DMS153 treated with DMSO at 0.1 percent for 48 hours (cell line): ENCODE data around the gene TLL1.

Experiments
- DNase-seq: peaks from one replicate; lab custom pipeline; 2025; ENCODE audit not compliant: unreplicated experiment; lab: John Stamatoyannopoulos, UW

Gene TLL1

DNA sequence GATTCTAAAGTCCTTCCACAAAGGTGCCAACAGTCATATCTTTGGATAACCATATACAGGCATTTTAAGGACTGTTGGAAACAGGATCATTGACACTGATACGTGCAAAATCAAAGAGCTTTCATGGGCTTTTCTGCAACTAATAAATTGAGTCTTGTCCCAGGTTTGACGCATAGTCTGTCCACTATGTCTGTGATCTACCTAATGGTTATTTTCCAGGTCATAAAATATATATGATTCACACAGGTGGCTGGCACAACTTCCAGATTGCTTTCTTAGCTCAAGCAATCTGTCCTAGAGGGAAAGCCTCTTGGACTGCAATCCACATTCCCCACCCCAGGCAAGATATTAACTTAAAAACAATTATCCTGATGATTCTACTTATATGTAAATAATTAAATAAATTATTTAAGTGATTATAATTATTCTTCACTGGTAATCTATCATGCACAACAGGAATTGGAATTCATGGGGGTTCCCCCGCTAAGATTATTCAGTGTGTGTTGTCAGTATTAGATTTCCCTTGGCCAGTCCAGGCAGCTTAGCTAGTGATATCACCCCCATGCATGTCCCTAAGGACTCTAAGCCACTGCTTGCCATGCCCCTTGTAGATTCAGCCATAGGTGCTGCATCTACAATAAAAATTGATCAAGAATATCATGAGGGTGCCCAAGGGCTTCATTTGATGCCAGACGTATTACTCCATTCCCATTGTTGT, 97.8 kb downstream of the TLL1 start:
- no peak for DNase-seq

DNA sequence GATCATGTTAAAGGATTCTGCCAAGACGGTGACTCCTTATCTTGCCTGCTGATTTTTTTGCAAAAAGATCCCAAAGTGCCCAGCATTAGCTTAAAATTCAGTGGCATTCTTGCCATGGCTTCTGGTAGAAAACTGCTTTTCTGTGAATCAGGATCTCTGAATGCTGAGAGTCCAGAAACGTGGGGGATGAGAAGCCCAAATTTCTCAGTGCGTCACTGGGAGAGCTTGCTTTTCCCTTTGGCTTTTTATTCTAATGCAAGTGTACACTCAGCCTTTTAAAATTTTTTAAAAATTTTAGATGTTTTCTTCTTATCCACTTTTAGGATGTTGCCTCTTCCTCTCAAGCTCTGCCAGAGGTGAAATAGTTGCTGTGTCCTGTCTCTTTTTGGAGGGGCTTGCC, 98.4 kb downstream of the TLL1 start:
- DNase-seq = no peak

DNA sequence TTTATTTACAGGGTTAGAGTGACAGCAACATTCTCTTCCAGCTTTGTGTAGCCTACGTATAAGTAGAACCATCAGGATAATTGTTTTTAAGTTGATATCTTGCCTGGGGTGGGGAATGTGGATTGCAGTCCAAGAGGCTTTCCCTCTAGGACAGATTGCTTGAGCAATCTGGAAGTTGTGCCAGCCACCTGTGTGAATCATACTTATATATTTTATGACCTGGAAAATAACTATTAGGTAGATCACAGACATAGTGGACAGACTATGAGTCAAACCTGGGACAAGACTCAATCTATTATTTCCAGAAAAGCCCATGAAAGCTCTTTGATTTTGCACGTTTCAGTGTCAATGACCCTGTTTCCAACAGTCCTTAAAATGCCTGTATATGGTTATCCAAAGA, 98.9 kb downstream of the TLL1 start:
- DNase-seq = no peak

DNA sequence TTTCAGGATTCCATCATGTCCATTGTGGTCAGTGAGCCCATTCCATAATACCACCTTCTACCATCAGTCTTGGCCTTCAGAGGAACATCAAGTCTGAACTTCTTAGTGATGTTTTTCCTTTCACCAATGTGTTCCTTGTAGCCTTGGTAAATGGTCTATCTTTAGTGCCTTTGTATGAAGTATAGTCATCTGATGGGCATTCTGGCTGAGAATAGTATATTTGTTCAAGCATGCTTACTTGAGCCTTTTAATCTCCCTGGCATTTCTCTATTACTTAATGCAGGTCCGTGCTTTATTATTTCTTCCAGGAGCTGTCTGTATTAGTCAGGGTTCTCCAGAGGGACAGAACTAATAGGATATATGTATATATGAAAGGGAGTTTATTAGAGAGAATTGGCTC, 99.7 kb downstream of the TLL1 start:
- DNase-seq = no peak

DNA sequence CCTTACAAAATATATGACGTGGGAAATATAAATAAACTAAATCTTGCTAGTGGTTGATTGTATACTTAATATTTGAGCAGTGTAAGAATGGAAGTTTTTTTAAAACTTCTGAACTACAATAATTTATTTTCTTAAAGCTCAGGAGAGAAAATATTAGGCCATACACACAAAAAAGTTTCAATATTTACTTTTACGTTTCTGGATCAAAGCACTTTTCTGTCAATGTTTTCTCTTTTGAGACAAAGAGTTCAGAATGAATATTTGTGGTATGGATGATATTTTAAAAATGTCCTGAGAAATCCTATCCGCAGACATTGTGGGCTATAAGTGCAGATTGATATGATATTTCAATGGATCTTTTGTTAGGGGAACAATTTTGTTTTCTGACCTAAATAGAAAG, 109.9 kb downstream of the TLL1 start:
- no peak for DNase-seq

DNA sequence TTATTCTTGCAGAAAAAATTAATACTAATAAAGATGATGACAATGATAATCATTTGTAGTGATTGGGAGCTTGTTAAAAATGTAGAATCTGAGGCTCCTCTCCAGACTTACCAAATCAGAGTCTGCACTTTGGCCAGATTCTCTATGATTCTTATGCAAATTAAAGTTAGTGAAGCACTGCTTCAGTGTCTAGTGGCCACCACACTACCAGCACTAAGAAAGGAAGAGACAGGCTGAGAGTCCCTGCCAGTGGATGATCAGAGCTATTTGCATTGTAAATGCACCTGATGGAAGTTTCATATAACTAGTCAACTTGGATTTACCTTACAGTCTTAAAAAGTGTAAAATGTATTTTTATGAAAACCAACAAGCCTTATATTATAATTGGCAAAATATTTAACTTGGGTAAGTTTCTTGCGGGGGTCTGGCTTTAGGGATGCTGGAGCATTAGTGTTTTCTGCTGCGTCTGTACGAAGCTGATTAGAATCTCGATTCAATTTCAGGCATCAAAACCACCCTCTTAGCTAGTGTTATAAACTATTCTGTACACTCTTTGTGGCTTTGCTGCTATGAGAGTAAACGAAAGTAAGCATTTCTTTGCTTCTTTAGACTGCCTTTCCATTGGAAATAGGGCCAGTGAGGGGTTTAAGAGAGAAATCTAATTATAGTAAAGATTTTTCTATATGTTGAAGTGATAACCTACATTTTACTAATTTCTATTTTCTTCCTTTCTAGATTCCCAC, 114.1 kb downstream of the TLL1 start:
- DNase-seq = no peak

DNA sequence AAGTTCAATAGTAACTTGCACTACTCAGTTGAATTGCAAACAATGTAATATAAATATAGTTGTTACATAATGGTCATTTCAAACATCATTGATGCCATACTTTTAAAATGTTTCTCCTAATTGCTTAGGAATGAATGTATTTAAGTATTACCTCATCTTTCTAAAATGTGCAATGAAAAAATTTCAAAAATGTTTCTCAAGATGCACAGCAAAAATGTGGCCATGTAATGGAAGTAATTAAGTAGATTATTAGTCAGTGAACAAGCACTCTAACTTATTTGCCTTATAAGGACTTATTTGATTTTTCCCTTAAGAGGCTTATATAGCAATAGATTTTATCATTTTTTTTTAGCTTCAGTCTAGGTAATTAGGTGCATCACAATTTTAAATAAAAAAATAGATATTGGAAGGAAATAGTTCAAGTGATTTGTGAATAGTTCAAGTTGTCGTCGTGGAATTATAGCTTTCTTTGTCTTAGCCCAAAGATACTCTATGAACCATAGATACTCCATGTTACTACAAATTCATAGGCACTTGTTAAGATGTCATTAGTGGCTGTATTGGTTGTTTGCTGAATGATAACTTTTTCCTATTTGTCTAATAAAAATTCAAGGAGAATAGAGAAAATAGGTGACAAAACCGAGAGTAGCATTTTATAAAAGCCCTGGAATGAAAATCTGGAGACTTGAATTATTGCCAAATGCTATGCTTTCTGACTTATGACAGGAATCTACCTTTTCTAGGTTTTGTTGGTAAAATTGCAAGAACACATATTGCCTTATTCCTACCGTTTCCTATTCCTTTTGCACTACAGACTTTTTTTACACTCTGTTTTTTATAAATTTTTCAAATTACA, 118.5 kb downstream of the TLL1 start:
- no peak for DNase-seq

DNA sequence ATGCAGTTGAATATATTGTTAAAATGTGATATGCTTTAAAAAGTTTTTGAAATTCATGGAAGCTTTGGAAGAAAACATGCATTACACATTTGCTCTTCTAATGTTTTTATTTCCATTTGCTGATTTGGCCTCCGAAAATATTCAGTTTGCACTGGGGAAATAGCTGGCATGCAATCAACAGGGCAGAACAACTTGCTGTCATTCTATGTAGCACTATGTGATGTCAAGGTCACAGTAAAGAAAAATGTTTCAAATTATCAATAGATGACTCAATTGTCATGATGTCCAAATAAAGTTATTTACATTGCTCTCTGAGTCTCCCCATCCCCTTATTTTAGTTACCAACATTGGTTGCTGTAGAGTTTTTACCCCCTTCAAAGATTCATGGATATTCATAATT, 119.2 kb downstream of the TLL1 start:
- no peak for DNase-seq

DNA sequence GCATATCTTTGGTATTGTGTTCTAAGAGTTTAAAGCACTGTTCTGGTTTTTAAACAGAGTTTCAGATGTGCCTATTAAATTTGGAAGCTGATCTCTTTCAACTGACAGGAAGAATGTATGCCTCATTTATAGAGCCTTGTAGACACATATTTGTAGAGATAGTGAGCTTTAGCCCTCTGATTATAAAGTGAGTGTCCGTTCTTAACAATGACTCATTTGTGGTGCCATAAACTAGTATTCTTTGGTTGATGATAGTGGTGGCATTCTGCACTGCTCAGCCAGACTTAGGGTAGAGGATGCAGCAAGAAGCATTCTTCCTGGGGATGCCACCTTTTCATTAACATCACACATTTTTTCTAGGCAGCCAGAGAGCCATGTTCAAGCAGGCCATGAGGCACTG, 121.7 kb downstream of the TLL1 start:
- no peak for DNase-seq

DNA sequence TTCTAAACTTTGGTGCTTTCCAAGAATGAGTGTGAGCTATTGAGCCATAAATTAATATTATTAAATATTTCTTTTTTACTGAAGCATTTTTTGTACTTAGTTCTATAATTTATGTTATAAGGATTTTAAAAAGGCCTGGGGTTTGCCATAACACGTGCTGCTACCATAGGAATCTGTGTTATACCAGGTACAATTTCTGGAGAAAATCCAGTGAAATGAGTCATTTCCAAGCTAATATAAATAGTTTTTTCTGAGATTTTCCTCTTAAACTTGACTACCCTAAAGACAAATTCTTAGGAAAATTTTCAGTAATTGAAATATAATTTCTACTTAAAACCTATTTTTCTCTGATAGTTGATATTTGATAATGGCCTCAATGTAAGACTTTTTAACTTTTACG, 130.8 kb downstream of the TLL1 start:
- no peak for DNase-seq

DNA sequence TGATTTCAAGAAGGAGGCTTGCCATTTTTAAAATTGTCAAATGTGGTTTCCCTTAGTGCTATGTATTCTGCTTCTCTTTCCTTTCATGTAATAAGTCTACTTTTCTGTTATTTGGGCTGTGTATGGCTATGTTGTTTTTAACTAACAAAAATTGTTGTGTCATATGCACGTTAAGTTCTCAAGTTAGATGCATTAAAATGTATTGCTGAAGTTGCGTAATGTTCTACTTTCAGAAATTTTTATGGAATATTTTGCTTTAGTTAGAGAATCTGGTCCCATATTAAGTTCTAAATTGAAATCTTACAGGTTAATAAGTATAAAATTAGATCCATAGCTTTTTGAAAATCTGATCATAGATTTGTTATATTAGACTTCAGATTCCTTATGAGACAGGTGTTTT, 133.2 kb downstream of the TLL1 start:
- DNase-seq = no peak

DNA sequence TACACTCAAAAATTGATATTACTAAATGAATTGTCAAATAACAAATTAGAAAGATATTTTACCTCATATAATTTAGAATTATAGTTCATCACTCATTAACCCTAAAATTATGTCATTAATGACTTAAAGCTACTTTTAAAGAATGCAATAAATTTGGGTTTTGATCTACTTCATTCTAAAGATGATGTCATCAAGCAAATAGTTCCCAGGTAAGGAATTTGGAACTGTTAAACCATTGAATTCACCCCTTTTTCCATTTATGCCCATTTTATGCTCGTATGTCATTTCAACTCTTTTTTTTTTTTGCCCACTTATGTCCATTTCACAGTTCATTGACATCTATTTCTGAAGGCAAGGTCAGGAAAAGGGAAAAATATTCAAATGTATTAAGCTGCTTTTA, 135.5 kb downstream of the TLL1 start:
- no peak for DNase-seq

DNA sequence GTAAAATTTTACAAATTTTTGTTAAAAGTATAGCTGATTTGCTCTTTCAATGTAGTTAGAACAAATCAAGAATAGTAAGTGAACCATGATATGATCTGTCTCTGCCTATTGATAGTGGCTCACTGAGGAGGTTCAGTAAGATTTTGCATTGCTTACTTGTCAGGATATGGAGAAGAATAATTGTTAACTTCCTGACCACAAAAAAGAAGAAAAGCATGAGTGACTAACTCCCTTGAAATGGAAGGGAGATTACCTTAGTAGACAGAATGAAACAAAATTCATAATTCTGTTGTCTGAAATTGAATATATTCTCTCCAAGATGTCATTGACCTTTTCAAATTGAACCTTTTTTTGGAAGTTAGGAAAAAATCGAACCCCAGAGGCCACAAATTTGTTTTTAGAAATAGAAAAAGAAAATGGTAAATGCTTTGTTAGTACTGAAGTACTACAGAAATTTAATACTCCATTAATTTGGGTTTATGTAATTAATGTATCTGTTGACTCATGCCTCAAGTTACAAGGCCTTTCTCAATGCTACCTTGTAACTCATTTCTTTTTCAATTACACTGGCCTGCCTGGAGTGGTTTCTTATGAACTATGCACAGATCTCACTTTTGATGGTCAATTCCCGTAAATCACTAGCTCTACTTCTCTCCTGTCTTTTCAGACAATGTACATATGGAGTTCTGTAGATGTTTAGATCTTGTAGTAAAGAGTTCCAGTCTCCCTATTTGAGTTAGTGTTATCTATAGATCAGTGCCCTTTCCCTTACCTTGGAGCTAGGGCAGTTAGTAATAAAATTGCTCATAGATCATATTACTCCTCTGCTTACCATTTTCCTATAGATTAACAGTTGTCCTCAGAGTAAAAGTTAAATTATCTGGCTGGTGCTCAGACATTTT, 139.3 kb downstream of the TLL1 start:
- no peak for DNase-seq

DNA sequence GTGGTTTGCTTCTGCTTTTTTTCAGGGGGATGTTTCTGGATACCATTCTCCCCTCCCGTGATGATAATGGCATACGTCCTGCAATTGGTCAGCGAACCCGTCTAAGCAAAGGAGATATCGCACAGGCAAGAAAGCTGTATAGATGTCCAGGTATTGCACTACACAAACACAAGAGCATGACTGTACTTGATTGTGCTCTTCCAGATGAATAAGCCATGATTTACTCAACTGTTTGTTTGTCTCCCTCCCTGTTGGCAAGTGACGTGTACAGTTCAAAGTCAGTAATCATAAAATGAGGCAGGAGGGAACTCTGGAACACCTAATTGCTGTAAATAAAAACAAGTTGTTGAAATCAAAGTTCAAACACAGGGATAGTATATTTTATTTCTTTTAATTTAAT, 141.4 kb downstream of the TLL1 start:
- no peak for DNase-seq

DNA sequence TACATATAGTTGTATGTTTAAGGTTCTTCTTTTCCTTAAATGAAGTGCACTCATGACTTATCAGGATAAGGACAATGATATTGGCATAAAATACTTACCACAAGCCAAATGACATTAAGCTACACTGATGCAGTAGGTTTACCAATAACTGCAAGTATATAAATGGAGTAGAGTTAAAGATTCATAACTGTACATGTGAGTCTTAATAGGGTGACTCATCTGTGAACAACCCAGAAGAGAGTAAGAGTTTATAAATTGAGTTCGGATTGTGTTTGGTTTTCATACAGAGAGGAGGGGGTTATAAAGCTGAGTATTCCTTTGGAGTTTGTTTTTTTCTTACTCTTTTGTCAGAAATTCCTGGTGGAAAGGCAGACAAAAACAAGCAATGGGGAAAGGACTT, 144.8 kb downstream of the TLL1 start:
- no peak for DNase-seq

DNA sequence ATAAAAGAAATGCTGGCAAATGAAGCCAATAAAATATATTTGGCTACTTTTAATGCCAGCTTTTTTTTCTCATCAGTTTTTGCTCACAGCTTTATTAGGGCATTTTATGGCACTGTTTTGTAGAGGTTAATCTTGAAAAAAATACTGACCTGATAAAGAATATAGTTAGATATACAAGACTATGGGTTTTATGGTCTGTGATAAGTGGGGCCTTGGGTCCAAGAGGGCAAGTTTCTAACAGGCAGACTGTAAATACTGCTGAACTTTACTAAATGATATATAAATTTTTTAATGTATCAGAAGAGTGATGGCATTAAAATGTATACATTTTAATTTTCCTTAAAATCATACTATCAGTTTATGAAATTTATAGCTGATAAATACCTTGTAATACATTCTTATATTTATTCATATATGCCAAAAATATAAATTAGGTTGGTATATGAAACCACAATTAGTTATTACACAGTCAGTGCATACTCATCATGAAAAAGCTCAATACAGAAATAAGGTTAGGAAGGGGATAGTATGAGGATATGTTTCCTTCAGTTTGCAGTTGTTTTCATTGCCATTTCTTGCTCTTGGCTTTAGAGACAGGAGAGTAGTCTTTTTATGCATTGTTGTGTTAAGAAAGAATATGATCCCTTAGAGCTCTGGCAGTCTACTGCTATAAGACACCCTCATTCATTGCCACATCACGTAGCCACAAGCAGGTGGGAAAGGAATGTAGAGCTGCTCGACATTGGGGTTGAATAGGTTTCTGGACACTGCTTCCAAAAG, 146.6 kb downstream of the TLL1 start:
- DNase-seq = no peak

DNA sequence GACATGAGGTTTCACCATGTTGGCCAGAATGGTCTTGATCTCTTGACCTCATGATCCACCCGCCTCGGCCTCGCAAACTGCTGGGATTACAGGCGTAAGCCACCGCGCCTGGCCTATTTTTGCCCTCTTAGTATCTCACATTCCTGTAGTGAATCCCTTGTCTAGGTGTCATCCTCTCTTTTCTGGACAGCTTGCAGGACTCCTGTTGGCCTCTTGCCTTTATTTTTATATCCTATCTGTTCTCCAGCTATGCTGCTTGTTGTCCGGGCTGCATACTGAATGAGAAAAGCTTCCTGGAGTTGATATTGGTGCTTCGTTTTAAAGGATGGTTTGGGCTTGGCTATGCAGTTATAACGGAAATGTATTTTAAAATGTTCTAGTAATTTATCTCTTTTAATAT, 148.6 kb downstream of the TLL1 start:
- DNase-seq = no peak

DNA sequence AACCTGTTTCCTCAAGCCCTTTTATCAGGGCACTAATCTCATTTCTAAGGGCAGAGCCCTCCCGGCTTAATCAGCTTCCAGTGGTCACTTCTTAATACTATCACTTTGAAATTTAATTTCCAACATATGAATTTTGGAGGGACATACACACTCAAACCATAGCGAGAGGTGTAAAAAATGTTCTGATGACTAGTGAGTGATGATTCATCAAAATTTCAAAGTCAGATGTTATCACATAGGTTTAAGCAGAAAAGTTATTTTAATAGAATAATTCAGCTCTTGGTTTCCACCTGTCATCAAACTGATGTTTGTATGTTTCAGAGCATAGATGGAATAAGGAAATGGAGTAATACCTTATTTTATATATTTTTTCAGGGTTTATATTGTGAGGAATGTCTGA, 161.9 kb downstream of the TLL1 start:
- DNase-seq = no peak

DNA sequence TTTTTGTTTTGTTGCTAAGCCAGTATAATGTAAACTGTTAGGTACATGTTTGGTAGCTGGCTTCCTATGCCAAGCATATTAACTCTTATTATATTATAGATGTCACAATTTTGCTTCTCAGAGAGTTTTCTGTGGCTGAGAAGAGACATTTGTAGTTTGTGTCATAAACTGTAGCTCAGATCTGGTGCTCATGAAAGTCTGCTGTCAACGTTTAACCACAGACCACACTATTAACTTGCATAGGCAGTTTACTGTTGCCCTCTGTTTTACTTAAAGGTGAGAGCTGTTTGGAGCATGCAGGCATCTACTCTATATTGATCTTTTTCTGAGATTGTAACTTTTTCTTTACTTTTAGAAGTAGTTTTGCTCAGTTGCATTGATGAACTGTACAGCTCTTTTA, 166.8 kb downstream of the TLL1 start:
- no peak for DNase-seq

DNA sequence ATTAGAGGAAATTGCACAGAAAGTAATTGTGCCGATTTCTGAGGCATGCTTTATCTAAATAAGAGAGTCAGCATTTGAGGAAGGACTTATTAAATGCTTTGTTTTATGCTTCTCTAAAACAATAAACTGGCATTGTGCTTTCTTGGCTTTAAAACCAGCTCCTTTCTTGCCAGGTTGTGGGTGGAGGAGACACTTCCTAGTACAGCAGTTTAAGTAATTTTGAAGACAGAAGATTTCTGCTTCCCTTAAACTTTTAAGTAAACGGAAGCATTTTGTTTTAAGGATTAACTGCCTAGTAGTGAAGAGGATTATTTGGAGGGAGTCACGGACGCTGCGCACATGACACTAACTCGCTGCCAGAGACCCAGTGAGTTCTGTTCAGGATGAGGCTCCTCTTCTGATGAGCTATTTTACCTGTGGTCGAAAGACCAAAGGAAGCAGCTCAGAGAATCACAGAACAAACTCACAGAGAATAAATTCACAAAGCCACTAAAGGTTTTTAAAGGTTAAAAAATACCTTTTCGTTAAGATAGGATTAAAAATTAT, 169.5 kb downstream of the TLL1 start:
- no peak for DNase-seq
